HPDE6-E6E7 (cell line): ENCODE results near the gene GID8.

Experiments used
- DNase-seq: peaks from one replicate; pipeline ENCODE4 v3.0.0; 2011; ENCODE audit warnings: missing footprints; ENCODE audit errors: extremely low spot score

The GID8 gene

GRCh38 chr20:62986257-62986800, 48.4 kb downstream of the GID8 start:
- no peak for DNase-seq

- DNase-seq = no peak
These were observed 49.2 kb downstream of the GID8 start for GRCh38 chr20:62987114-62987513.

DNA sequence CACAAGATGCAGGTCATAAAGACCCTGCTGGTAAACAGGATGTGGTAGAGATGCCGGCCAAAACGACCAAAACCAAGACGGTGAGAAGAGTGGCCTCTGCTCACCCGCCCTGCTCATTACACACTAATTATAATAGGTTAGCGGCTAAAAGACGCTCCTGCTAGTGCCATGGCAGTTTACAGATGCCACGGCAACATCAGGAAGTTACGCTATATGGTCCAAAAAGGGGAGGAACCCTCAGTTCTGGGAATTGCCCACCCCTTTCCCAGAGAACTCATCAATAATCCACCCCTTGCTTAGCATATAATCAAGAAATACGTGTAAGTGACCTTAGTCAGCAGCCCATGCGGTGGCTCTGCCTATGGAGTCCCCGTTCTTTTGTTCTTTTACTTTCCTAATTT, 51.3 kb downstream of the GID8 start:
- DNase-seq = no peak

- DNase-seq = no peak
These were observed 52.4 kb downstream of the GID8 start for GRCh38 chr20:62990306-62990825.

DNA sequence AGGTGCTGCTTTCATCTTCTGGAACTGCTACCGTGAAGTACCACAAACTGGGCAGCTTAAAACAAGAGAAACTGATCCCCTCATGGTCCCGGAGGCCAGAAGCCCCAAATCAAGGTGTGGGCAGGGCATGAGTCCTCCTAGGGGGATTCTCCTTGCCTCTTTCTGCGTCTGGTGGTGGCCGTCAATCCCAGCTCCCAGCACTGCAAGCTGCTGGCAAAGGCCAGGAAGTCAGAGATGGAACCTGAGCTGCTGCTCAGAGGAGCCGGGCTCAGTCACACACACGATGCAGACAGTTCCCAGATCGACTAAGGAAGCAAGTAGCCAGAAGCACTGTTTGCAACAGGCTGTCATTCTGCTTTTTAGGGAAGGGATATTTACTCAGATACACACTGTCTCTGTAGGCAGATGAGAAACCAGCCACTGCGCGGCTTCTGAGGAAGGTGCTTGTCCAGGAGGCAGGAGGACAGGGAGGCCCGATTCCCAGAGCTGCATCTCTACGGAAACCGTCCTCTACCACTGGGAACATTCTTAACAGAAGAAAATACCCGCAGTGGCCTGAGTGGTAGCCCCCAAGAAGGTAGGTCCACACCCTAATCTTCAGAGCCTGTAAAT, 53.4 kb downstream of the GID8 start:
- DNase-seq = no peak

GRCh38 chr20:62991863-62992262, 53.9 kb downstream of the GID8 start:
- no peak for DNase-seq

- no peak for DNase-seq
These were observed 56.0 kb downstream of the GID8 start for GRCh38 chr20:62993856-62994494.

DNA sequence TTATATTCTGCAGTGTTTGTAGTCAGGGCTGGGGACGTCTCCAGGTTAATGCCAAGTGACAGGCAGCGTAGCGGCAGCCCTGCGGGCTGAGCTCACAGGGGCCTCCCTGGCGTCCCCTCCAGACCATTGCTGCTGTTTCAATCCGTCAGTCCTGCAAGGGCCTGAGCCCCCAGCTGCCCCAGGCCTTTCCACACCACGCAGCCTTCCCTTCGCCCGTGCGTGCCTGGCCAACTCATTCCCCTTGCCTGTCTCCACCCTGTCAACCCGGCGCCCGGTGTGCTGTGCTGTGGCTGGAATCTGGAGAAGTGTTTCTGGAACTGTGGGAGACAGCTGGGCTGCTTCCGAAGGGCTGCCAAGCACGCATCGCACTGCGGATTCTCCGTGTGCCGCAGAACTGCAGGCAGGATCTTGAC, 56.9 kb downstream of the GID8 start:
- no peak for DNase-seq

- no peak for DNase-seq
These were observed 57.5 kb downstream of the GID8 start for GRCh38 chr20:62995481-62995880.

DNA sequence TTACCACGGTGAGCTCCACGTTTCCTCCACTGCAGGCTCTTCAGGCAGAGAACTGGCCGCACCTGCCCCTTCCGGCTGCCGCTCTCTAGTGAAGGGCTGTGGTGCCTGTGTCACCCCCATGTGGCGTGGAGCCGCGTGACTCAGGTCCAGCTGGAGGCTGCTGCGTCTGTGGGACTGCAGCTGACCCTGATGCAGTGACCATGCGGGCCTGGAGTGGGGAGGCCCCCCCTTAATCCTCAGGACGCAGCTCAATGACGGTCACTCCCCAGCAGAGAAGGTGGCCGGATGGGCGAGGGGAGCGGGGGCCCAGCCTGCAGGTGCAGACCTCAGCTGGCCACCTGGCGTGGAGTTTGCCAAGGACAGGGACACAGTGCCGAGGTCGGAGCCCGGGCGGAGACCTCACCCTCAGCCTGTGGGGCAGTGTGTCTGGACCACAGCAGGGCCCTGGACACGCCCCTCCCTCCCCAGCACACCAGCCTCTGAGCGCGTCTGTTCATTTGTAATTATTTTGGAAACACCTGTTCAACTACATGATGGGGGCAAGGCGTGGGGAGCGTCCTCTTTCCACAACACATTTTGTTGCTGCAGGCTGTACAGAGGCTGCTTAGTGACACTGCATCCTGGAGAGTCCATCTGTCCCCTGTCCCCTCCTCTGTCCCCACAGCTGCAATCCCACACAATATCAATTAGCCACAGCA, 58.1 kb downstream of the GID8 start:
- no peak for DNase-seq

DNA sequence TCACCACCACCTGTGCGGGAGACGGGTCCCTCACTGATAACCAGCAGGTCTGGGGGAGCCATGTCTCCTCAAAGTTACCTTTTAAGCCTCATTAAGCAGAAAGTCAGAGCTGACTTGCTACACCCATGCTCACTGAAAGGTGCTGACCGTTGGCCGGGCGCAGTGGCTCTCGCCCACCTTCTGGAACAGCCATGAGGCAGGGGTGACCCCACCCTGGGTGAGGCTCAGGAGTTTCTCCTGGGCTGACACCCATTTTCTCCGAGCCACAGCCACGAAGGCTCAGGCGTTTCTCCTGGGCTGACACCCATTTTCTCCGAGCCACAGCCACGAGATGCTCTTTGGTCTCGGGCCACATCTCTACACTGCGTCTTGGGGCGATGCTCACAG, 58.6 kb downstream of the GID8 start:
- no peak for DNase-seq

- no peak for DNase-seq
These were observed 59.6 kb downstream of the GID8 start for GRCh38 chr20:62997417-62998035.
